ENCODE data around the gene PIGU.

GRCh38 chr20:34629342-34629741 lies 47.5 kb downstream of the PIGU start:
- no peak for TF ChIP-seq CTCF (IDR thresholded peaks at IDR 0.05)
- no peak for TF ChIP-seq POLR2A (IDR thresholded peaks at IDR 0.05)
